CD4-positive, alpha-beta T cell (primary cell): ENCODE results near the gene NFKB1. TPM values are rescaled to one million over a fixed set of nuclear protein-coding genes. Genes with fewer than 3 reads are reported as not detected.

Experiments
- ATAC-seq: fragments of 200-7000 bp; cut with Tn5 transposase; one replicate; pipeline ENCODE4 v1.10.0; 2022; ENCODE audit warnings: mild to moderate bottlenecking; ENCODE audit not compliant: poor library complexity
- CTCF ChIA-PET: fragments of 350-600 bp; sonication (Branson Sonifier 250); formaldehyde crosslinking; loops from one replicate; lab custom pipeline; 2021; ENCODE audit warnings: antibody characterized with exemption, inconsistent platforms; lab: Charles Lee
- POLR2A ChIA-PET: fragments of 350-600 bp; sonication (Branson Sonifier 250); formaldehyde crosslinking; loops from one replicate; lab custom pipeline; 2021; ENCODE audit warnings: antibody characterized with exemption, inconsistent platforms; lab: Charles Lee
- DNase-seq, 14 experiments: peaks; one replicate each; pipeline ENCODE4 v3.0.0-alpha.2; 2013 to 2020; ENCODE audit warnings: mixed read lengths in 2 of 14
- H3K27ac ChIP-seq, 2 donors: one replicate each; pipeline versions ENCODE4 v1.5.1 to v1.7.0; 2013; ENCODE audit warnings: low read length in 2 of 2, low read depth in 1 of 2, mild to moderate bottlenecking in 1 of 2
- H3K27me3 ChIP-seq, 2 experiments: 1 replicate in 1 of 2; 2 replicates in 1 of 2; pipeline versions ENCODE4 v1.6.1 to v1.7.0; 2013; ENCODE audit warnings: low read length in 2 of 2, control low read depth in 1 of 2, mild to moderate bottlenecking in 1 of 2, moderate library complexity in 1 of 2; ENCODE audit not compliant: insufficient read depth in 2 of 2, control insufficient read depth in 1 of 2
- H3K36me3 ChIP-seq: one replicate; pipeline ENCODE4 v1.6.1; 2013; ENCODE audit warnings: low read length, control low read depth; ENCODE audit not compliant: insufficient read depth
- H3K4me1 ChIP-seq: one replicate; pipeline ENCODE4 v1.6.1; 2013; ENCODE audit warnings: low read length, control low read depth; ENCODE audit not compliant: insufficient read depth
- H3K4me3 ChIP-seq: one replicate; pipeline ENCODE4 v1.5.1; 2013; ENCODE audit warnings: mild to moderate bottlenecking, low read length, moderate library complexity
- H3K9me3 ChIP-seq, 2 experiments: 1 replicate in 1 of 2; 2 replicates in 1 of 2; pipeline versions ENCODE4 v1.6.1 to v1.7.0; 2013; ENCODE audit warnings: low read length in 2 of 2, mild to moderate bottlenecking in 2 of 2, control low read depth in 1 of 2, moderate library complexity in 1 of 2; ENCODE audit not compliant: control insufficient read depth in 1 of 2, insufficient read depth in 1 of 2
- H3K27ac Mint-ChIP-seq: one replicate; pipeline ENCODE4 v1.8.0; 2020; ENCODE audit warnings: mixed read lengths
- H3K27me3 Mint-ChIP-seq: one replicate; pipeline ENCODE4 v1.8.0; 2021; ENCODE audit warnings: mixed read lengths
- H3K36me3 Mint-ChIP-seq: one replicate; pipeline ENCODE4 v1.8.0; 2021; ENCODE audit warnings: low read depth, mixed read lengths
- H3K4me1 Mint-ChIP-seq: one replicate; pipeline ENCODE4 v1.8.0; 2021; ENCODE audit warnings: low read depth, mixed read lengths
- H3K4me3 Mint-ChIP-seq: one replicate; pipeline ENCODE4 v1.8.0; 2020; ENCODE audit warnings: mild to moderate bottlenecking, mixed read lengths
- H3K9me3 Mint-ChIP-seq: one replicate; pipeline ENCODE4 v1.8.0; 2020; ENCODE audit warnings: mixed read lengths
- intact Hi-C, 2 experiments: fragments of 100-400 bp; cut with DNase I in 1 of 2; cut with micrococcal nuclease in 1 of 2; formaldehyde crosslinking; loops; one replicate each; pipeline versions ENCODE4 v1.15.1 to v1.9.0; 2023 to 2025; cut with DNase I, micrococcal nuclease
- total RNA-seq, 174 experiments: library from RNA in 2 of 174; stranded (reverse) in 2 of 174; gene quantifications; one replicate each; pipeline ENCODE4 v1.2.3 and lab custom pipeline; 2021 to 2026
- TF ChIP-seq, protein P1 (sequence below): fragments of 200-600 bp; IDR thresholded peaks from one replicate; pipeline ENCODE4 v1.8.0; 2022; ENCODE audit warnings: antibody characterized with exemption, mild to moderate bottlenecking

NFKB1 gene
- total RNA-seq, 2 experiments from 2014 or later = 134 TPM

DNA sequence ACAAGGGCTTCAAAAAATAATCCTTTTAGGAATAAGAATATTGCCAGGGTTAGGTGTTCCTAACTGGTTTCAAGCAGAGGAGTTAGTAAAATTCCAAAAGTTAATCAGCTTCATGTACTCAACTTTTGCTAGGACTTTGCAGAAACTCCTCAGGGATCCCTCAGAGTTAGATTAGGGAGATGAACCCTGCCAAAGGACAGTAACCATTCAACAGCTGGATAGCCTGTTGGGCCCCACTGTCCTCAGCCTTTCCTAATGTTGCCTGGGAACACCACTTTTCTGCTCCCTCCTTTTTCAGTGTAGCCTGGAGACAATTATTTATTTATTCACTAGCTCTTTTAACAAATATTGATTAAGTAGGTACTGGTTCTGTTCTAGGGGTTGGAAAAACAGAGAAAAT, 53.8 kb downstream of the NFKB1 start:
- POLR2A ChIA-PET = interaction anchor here (0.9 kb wide), 1 partner anchor 26 kb away, joined by 3 read pairs; no protein-coding TSS in a partner anchor
- peaks cover 37% of the 10 kb centered on the region for H3K4me1 ChIP-seq

DNA sequence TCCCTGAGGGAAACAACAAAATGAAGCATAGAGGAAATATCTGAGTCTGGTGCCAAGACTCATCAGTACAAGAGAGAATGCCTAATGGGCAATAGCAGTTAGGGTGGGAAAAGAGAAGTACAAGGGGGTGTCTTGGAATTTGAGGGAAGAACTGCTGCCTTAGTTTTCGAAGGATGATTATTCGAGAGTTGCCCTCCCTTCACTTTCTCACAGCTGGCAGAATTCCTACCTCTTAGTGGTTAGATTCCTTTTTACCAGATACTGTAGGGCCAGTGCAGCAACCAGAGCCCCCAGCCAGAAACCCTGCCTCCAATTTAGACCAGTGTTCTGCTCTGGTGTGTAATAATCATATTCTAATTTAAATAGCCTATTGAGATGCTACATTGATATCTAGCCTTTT, 56.5 kb downstream of the NFKB1 start:
- ATAC-seq (no peak), DNase-seq (no peak)
- no peak overlapping the region for H3K4me3 Mint-ChIP-seq
- no peaks in the 10 kb centered on the region for H3K9me3 Mint-ChIP-seq
- Histone ChIP-seq H3K4me1 (peaks cover 28% of the 10 kb centered on the region), H3K27ac (peak overlapping the region in 1 of 2 donors; percentile 17), H3K36me3 (peaks cover 6% of the 10 kb centered on the region), H3K4me3 (no peak overlapping the region), H3K9me3 (no peaks in the 10 kb centered on the region), H3K27me3 (no peaks in the 10 kb centered on the region)
- H3K27me3 Mint-ChIP-seq = no peaks in the 10 kb centered on the region
- ChIA-PET POLR2A (no interaction called here), CTCF (no interaction called here)
- intact Hi-C loops = no loop called here
- peaks cover 6% of the 10 kb centered on the region for H3K4me1 Mint-ChIP-seq
- peak overlapping the region; percentile 5 for H3K27ac Mint-ChIP-seq
- TF ChIP-seq, protein P1, sequence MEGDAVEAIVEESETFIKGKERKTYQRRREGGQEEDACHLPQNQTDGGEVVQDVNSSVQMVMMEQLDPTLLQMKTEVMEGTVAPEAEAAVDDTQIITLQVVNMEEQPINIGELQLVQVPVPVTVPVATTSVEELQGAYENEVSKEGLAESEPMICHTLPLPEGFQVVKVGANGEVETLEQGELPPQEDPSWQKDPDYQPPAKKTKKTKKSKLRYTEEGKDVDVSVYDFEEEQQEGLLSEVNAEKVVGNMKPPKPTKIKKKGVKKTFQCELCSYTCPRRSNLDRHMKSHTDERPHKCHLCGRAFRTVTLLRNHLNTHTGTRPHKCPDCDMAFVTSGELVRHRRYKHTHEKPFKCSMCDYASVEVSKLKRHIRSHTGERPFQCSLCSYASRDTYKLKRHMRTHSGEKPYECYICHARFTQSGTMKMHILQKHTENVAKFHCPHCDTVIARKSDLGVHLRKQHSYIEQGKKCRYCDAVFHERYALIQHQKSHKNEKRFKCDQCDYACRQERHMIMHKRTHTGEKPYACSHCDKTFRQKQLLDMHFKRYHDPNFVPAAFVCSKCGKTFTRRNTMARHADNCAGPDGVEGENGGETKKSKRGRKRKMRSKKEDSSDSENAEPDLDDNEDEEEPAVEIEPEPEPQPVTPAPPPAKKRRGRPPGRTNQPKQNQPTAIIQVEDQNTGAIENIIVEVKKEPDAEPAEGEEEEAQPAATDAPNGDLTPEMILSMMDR = no peak
- peaks cover 26% of the 10 kb centered on the region for H3K36me3 Mint-ChIP-seq

More for the DNA sequence above, 53.8 kb downstream of the NFKB1 start:
- ATAC-seq = no peak
- Mint-ChIP-seq H3K9me3 (no peaks in the 10 kb centered on the region), H3K27ac (no peak overlapping the region), H3K27me3 (no peaks in the 10 kb centered on the region), H3K4me3 (no peak overlapping the region), H3K4me1 (peaks cover 32% of the 10 kb centered on the region), H3K36me3 (peaks cover 31% of the 10 kb centered on the region)
- CTCF ChIA-PET = interaction anchor here (1.2 kb wide), 1 partner anchor 11 kb away, joined by 3 read pairs; no protein-coding TSS in a partner anchor
- H3K27me3 ChIP-seq = no peaks in the 10 kb centered on the region
- TF ChIP-seq, protein P1 = no peak
- no peak for DNase-seq
- peaks cover 8% of the 10 kb centered on the region for H3K36me3 ChIP-seq
- intact Hi-C loops = no loop called here
- no peaks in the 10 kb centered on the region for H3K9me3 ChIP-seq
- H3K27ac ChIP-seq = no peak overlapping the region
- H3K4me3 ChIP-seq = no peak overlapping the region

DNA sequence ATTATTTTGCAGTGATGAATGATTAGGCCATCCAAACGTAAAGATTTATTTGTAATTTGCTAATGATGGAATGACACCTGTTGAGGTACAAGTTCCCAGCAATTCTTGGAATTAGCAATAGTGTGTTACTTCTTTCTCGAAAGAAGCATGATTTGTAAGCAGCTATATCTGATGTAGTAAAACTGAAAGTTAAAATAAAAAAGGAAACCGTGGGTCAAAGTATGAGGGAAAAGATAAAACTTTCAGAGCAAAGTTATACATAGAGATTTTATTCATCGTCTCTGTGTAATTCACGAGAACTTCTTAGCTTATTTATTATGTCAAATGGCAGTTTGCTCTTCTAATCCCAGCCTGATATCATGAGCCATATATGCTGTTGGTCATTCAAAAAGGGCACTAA, 59.0 kb downstream of the NFKB1 start:
- DNase-seq = peak in 1 of 14 experiments; percentile 21
- Mint-ChIP-seq H3K36me3 (peaks cover 38% of the 10 kb centered on the region), H3K4me3 (peak overlapping the region; percentile 84), H3K27me3 (no peaks in the 10 kb centered on the region), H3K9me3 (no peaks in the 10 kb centered on the region), H3K4me1 (peaks cover 10% of the 10 kb centered on the region), H3K27ac (peak overlapping the region; percentile 31)
- intact Hi-C loops = loop anchor here (5.0 kb wide), 2 partner anchors 37 to 47 kb away; no protein-coding TSS in a partner anchor
- ChIA-PET POLR2A (interaction anchor here (1.4 to 2.3 kb wide), 3 partner anchors 8 to 14 kb away, joined by 3 to 9 read pairs (median 6); no protein-coding TSS in a partner anchor), CTCF (interaction anchor here (0.5 to 0.6 kb wide), 2 partner anchors 129 to 222 kb away, joined by 3 to 4 read pairs; no protein-coding TSS in a partner anchor)
- no peak for ATAC-seq
- TF ChIP-seq, protein P1 = no peak
- Histone ChIP-seq H3K4me3 (peak overlapping the region; percentile 19), H3K27ac (no peak overlapping the region), H3K9me3 (no peaks in the 10 kb centered on the region), H3K4me1 (peaks cover 28% of the 10 kb centered on the region), H3K27me3 (no peaks in the 10 kb centered on the region), H3K36me3 (peaks cover 4% of the 10 kb centered on the region)
